Measurements from ENCODE around the gene MMAB. TPM values are rescaled to one million over a fixed set of nuclear protein-coding genes. Genes with fewer than 3 reads are reported as not detected.

Gene MMAB
- total RNA-seq, 1 experiment from 2014 or later, result 24.3 TPM

DNA sequence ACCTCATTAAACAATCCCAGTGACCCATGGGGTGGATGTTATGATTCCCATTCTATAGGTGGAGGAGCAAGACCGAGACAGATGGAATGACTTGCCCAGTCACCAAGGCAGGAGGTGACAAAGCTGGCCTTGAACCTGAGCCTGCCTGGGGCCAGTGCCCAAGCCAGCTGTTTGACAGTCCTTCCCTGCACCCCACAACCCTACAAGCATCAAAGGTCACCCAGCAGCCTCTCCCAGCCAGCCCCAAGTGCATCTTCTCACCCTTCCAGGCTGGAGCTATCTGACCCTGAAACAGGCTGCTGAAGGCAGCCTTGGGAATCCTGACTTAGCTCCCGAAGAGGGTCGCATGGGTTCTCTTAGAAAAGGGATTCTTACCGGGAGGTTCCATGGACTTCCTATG, 20.3 kb downstream of the MMAB start:
- Histone ChIP-seq H3K4ac (ENCODE audit: low read depth, low read length) (no peak overlapping the region), H3K9ac (ENCODE audit: extremely low read depth, insufficient read length, low read length) (no peak overlapping the region), H2BK5ac (ENCODE audit: insufficient read length, low read length) (no peak overlapping the region), H3K23ac (ENCODE audit: insufficient read length, low read depth, low read length) (no peak overlapping the region), H2BK20ac (ENCODE audit: low read depth, low read length, poor library complexity, severe bottlenecking) (no peak overlapping the region), H3K27me3 (ENCODE audit: insufficient read depth, low read length) (no peaks in the 10 kb centered on the region), H2BK120ac (ENCODE audit: low read depth, low read length, poor library complexity, severe bottlenecking) (no peak overlapping the region), H4K20me1 (ENCODE audit: control insufficient read depth, insufficient read depth, insufficient read length) (no peaks in the 10 kb centered on the region), H2AK5ac (ENCODE audit: insufficient read length, low read length) (no peak overlapping the region), H3K18ac (ENCODE audit: insufficient read length, low read depth, low read length) (no peak overlapping the region), H2AFZ (ENCODE audit: low read length) (no peak overlapping the region), H3K23me2 (ENCODE audit: insufficient read length, low read depth, low read length, poor library complexity, severe bottlenecking) (no peaks in the 10 kb centered on the region), H4K5ac (ENCODE audit: insufficient read length, low read depth, low read length) (no peak overlapping the region), H4K91ac (ENCODE audit: insufficient read length, low read depth, low read length) (no peak overlapping the region), H3T11ph (ENCODE audit: low read length) (no peak overlapping the region), H2BK12ac (ENCODE audit: insufficient read length, low read depth, low read length) (no peak overlapping the region), H3K79me2 (ENCODE audit: insufficient read depth, low read length) (no peaks in the 10 kb centered on the region), H3K79me1 (ENCODE audit: insufficient read depth, low read depth, low read length, poor library complexity, severe bottlenecking) (no peaks in the 10 kb centered on the region), H3K56ac (ENCODE audit: insufficient read length, low read depth, low read length) (no peak overlapping the region), H3K4me2 (ENCODE audit: insufficient read depth, insufficient read length, low read length) (no peak overlapping the region), H3K4me1 (ENCODE audit: insufficient read depth, low read length) (no peaks in the 10 kb centered on the region), H3K9me3 (ENCODE audit: control insufficient read depth, low read depth, low read length) (no peaks in the 10 kb centered on the region), H2BK15ac (ENCODE audit: low read depth, low read length) (no peak overlapping the region), H4K8ac (replicated peaks; ENCODE audit: insufficient read length, low read depth, low read length) (no peak overlapping the region), H3K27ac (ENCODE audit: insufficient read length, low read depth, low read length) (no peak overlapping the region), H3K14ac (ENCODE audit: insufficient read depth, low read length) (no peak overlapping the region)
- peaks cover 13% of the 10 kb centered on the region for H3K27me3 Mint-ChIP-seq (ENCODE audit: low read depth)
- peaks cover 2 to 9% of the 10 kb centered on the region in 2 experiments; a peak in 3 of 4 replicates for H3K4me1 Mint-ChIP-seq
- H3K27ac Mint-ChIP-seq, result no peak overlapping the region
- TF ChIP-seq, protein P1, sequence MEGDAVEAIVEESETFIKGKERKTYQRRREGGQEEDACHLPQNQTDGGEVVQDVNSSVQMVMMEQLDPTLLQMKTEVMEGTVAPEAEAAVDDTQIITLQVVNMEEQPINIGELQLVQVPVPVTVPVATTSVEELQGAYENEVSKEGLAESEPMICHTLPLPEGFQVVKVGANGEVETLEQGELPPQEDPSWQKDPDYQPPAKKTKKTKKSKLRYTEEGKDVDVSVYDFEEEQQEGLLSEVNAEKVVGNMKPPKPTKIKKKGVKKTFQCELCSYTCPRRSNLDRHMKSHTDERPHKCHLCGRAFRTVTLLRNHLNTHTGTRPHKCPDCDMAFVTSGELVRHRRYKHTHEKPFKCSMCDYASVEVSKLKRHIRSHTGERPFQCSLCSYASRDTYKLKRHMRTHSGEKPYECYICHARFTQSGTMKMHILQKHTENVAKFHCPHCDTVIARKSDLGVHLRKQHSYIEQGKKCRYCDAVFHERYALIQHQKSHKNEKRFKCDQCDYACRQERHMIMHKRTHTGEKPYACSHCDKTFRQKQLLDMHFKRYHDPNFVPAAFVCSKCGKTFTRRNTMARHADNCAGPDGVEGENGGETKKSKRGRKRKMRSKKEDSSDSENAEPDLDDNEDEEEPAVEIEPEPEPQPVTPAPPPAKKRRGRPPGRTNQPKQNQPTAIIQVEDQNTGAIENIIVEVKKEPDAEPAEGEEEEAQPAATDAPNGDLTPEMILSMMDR (conservative IDR thresholded peaks at IDR 0.05), result no peak
- H3K9me3 Mint-ChIP-seq, result no peaks in the 10 kb centered on the region
- DNase-seq, result no peak
- H3K36me3 Mint-ChIP-seq (ENCODE audit: insufficient read depth in 1 of 3, low read depth in 3 of 3), result no peaks in the 10 kb centered on the region; a peak in 2 of 7 replicates
- H3K4me3 Mint-ChIP-seq, result no peak overlapping the region
- WGBS (ENCODE audit: extremely low coverage, insufficient read length, low lambda C conversion rate), result no CpG with 5 or more reads among the region's 4 CpGs
